ENCODE measurements around the gene TBCK. TPM values are rescaled to one million over a fixed set of nuclear protein-coding genes. Genes with fewer than 3 reads are reported as not detected.

The TBCK gene
- total and polyA plus RNA-seq, 2 of the 13 experiments (the other 11 are each of a cell fraction or from before 2014, with no cell fraction given): 51.0 to 62.4 TPM

- TF ChIP-seq ZNF274 (CRISPR knock-in tag; IDR thresholded peaks at IDR 0.05): no peak
- no peak for TF ChIP-seq MIER3 (CRISPR knock-in tag; IDR thresholded peaks at IDR 0.05; ENCODE audit: borderline replicate concordance)
- no peak for TF ChIP-seq ELF1 (CRISPR knock-in tag; IDR thresholded peaks at IDR 0.05)
- TF ChIP-seq ZNF138 (CRISPR knock-in tag; IDR thresholded peaks at IDR 0.05; ENCODE audit: low read depth): no peak
- no peak for TF ChIP-seq CHD4 (IDR thresholded peaks at IDR 0.05; ENCODE audit: borderline replicate concordance, low read length)
- TF ChIP-seq TAF15 (IDR thresholded peaks at IDR 0.05; ENCODE audit: low read depth, low read length, poor library complexity, severe bottlenecking): no peak
These were observed 200.0 kb downstream of the TBCK start (continued) for GRCh38 chr4:106116025-106116424.

- DNase-seq (ENCODE audit: low spot score) (no peak), FAIRE-seq (no peak), ATAC-seq (no peak)
- no peaks in the 10 kb centered on the region for H3K27me3 ChIP-seq (ENCODE audit: control insufficient read depth in 1 of 2, insufficient read depth in 2 of 2, low read length in 2 of 2)
- no peak overlapping the region for H3K9ac ChIP-seq (ENCODE audit: insufficient read depth, low read depth, low read length)
- peaks cover 2% of the 10 kb centered on the region; the same call in 1 of the 2 replicates for H3K4me1 ChIP-seq (ENCODE audit: insufficient read depth, low read length)
- peaks cover 14 to 62% of the 10 kb centered on the region in 2 experiments for H3K36me3 ChIP-seq (replicated peaks in 1 of 2; ENCODE audit: control insufficient read depth in 1 of 2, insufficient read depth in 2 of 2, low read length in 2 of 2)
- TF ChIP-seq ZFP36 (IDR thresholded peaks at IDR 0.05; ENCODE audit: borderline replicate concordance, low read depth, low read length, partially characterized antibody) (no peak), ZNF792 (CRISPR knock-in tag; IDR thresholded peaks at IDR 0.05) (peak; percentile 97; the same call in 1 of the 2 replicates)
- BruUV-seq (replicated peaks): no TSS peak
- no peak overlapping the region for H2AFZ ChIP-seq (ENCODE audit: low read length)
- 94% methylated on average over 8 of the region's 8 CpGs for WGBS (ENCODE audit: low lambda C conversion rate)
- H4K20me1 ChIP-seq (ENCODE audit: insufficient read depth, low read length): no peaks in the 10 kb centered on the region
- no peak overlapping the region for H3K4me2 ChIP-seq (ENCODE audit: low read depth, low read length)
- no peaks in the 10 kb centered on the region for H3K79me2 ChIP-seq (ENCODE audit: insufficient read depth, low read length)
- ChIA-PET POLR2A (no interaction called here), CTCF (ENCODE audit: low intra/inter-chr PET ratio, low total read pairs) (no interaction called here)
- H3K27ac ChIP-seq (ENCODE audit: extremely low read length, insufficient read depth, low read length): no peak overlapping the region
- no peak overlapping the region for H3K4me3 ChIP-seq (replicated peaks in 1 of 3; ENCODE audit: insufficient read depth in 1 of 3, low read depth in 2 of 3, low read length in 3 of 3)
- in situ Hi-C loops (cut with HindIII; ENCODE audit: extremely low pct_ligation_motif_present, low pct_unique_long_range_greater_than_20kb) (no loop called here), intact Hi-C loops (cut with micrococcal nuclease; ENCODE audit: unreplicated experiment) (no loop called here)
- H3K9me3 ChIP-seq (ENCODE audit: low read length): peaks cover 55% of the 10 kb centered on the region
These were observed 201.7 kb downstream of the TBCK start for GRCh38 chr4:106114270-106114669.
